ENCODE measurements around the gene C9orf78. TPM values are rescaled to one million over a fixed set of nuclear protein-coding genes. Genes with fewer than 3 reads are reported as not detected.
A peak's percentile ranks its signal among the peaks of the same experiment; 100 is the strongest.
"Not testable (repeated sequence)": the region's sequence is repeated elsewhere in the genome, so short reads cannot be mapped to it uniquely, and the experiment has no call there.

Gene C9orf78
- total RNA-seq, 3 donors from 2014 or later = 56.7 to 189 (median 57.8) TPM

DNA sequence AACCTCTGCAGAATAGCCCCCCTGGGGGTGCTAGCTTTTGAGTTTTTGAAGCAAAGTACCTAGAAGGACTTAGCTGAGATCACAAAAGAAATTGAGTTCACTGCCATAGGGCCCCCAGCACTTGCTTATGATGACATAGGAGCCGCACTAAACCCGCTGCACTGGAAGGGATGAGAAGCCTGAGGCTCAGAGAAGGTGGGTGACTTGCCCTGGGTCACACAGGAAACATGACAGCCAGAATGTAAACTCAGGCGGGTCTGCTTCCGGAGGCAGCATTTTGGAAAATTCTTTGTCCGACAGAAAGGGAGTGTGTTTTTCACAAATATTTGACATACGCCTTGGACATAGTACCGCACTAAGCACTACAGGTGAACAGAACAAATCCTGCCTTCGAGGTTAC, 40.5 kb downstream of the C9orf78 start:
- Histone ChIP-seq H3K36me3 (no peaks in the 10 kb centered on the region), H3K9me3 (no peaks in the 10 kb centered on the region), H3K27ac (no peak overlapping the region), H3K27me3 (no peaks in the 10 kb centered on the region), H3K4me3 (no peak overlapping the region), H3K4me1 (no peaks in the 10 kb centered on the region)
- intact Hi-C loops (cut with DNase I; ENCODE audit: low total_unique reads) = no loop called here
- no peak for DNase-seq (ENCODE audit: low spot score in 2 of 2)
- TF ChIP-seq, protein P1, sequence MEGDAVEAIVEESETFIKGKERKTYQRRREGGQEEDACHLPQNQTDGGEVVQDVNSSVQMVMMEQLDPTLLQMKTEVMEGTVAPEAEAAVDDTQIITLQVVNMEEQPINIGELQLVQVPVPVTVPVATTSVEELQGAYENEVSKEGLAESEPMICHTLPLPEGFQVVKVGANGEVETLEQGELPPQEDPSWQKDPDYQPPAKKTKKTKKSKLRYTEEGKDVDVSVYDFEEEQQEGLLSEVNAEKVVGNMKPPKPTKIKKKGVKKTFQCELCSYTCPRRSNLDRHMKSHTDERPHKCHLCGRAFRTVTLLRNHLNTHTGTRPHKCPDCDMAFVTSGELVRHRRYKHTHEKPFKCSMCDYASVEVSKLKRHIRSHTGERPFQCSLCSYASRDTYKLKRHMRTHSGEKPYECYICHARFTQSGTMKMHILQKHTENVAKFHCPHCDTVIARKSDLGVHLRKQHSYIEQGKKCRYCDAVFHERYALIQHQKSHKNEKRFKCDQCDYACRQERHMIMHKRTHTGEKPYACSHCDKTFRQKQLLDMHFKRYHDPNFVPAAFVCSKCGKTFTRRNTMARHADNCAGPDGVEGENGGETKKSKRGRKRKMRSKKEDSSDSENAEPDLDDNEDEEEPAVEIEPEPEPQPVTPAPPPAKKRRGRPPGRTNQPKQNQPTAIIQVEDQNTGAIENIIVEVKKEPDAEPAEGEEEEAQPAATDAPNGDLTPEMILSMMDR (IDR thresholded peaks at IDR 0.05) = no peak
- no peak for TF ChIP-seq POLR2A (IDR thresholded peaks at IDR 0.05)
- no peak for TF ChIP-seq POLR2AphosphoS5 (IDR thresholded peaks at IDR 0.05)

DNA sequence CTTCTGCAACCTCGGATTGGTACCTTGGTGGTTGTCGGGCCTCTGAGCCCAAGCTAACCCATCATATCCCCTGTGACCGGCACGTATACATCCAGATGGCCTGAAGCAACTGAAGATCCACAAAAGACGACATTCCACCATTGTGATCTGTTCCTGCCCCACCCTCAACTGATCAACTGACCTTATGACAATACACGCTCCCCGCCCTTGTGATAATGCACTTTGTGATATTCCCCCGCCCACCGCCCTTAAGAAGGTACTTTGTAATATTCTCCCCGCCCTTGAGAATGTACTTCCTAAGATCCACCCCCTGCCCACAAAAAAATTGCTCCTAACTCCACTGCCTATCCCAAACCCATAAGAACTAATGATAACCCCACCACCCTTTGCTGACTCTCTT, 48.6 kb downstream of the C9orf78 start:
- Histone ChIP-seq H3K27me3 (no peaks in the 10 kb centered on the region), H3K4me3 (no peak overlapping the region), H3K36me3 (no peaks in the 10 kb centered on the region), H3K9me3 (no peaks in the 10 kb centered on the region), H3K4me1 (no peaks in the 10 kb centered on the region), H3K27ac (no peak overlapping the region)
- TF ChIP-seq POLR2AphosphoS5 (IDR thresholded peaks at IDR 0.05) (no peak), POLR2A (IDR thresholded peaks at IDR 0.05) (no peak)
- TF ChIP-seq, protein P1 (IDR thresholded peaks at IDR 0.05) = no peak
- DNase-seq (ENCODE audit: low spot score in 2 of 2) = no peak
- intact Hi-C loops (cut with DNase I; ENCODE audit: low total_unique reads) = loop anchor here (10.0 kb wide), 1 partner anchor 142 kb away; the partner anchor contains the start of gene ASB6

DNA sequence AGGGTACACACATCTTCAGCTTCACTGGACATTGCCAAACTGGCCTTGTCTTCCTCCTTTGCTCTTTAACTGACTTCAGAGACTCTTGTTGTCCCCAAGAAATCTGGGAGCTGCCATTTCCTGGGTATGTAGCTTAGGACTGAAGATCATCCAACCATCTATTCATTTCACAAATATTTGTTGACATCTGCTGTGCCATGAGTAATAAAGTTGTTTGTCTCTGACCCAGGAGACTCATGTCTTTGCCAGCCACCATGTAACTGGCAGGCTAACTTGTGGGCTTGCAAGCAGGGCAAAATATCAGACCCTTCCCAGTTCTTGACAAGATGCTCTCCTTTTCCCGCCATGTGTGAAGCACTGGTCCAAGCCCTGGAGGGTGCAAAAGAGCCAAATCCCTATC, 49.2 kb downstream of the C9orf78 start:
- no peaks in the 10 kb centered on the region for H3K9me3 ChIP-seq
- H3K36me3 ChIP-seq = no peaks in the 10 kb centered on the region
- H3K4me3 ChIP-seq = no peak overlapping the region
- DNase-seq (ENCODE audit: low spot score in 2 of 2) = no peak
- no peak overlapping the region for H3K27ac ChIP-seq
- no peaks in the 10 kb centered on the region for H3K27me3 ChIP-seq
- H3K4me1 ChIP-seq = no peaks in the 10 kb centered on the region
- TF ChIP-seq, protein P1 (IDR thresholded peaks at IDR 0.05) = no peak
- no peak for TF ChIP-seq POLR2A (IDR thresholded peaks at IDR 0.05)
- TF ChIP-seq POLR2AphosphoS5 (IDR thresholded peaks at IDR 0.05) = no peak
- intact Hi-C loops (cut with DNase I; ENCODE audit: low total_unique reads) = loop anchor here (10.0 kb wide), 1 partner anchor 141 kb away; the partner anchor contains the start of gene ASB6

DNA sequence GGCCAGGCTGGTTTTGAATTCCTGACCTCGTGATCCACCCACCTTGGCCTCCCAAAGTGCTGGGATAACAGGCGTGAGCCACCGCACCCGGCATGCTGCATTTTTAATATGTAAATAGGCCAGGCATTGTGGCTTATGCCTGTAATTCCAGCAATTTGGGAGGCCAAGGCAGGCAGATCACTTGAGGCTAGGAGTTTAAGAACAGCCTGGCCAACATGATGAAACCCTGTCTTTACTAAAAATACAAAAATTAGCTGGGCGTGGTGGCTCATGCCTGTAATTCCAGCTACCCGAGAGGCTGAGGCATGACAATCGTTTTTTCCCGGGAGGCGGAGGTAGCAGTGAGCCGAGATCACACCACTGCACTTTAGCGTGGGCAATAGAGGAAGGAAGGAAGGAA, 50.1 kb downstream of the C9orf78 start:
- H3K36me3 ChIP-seq; H3K4me3 ChIP-seq; H3K9me3 ChIP-seq; H3K4me1 ChIP-seq; H3K27ac ChIP-seq; H3K27me3 ChIP-seq; DNase-seq (ENCODE audit: low spot score in 2 of 2): not testable (repeated sequence)
- intact Hi-C loops (cut with DNase I; ENCODE audit: low total_unique reads) = loop anchor here (5.0 to 10.0 kb wide), 2 partner anchors 48 to 140 kb away; partner anchors contain the start of gene ASB6

DNA sequence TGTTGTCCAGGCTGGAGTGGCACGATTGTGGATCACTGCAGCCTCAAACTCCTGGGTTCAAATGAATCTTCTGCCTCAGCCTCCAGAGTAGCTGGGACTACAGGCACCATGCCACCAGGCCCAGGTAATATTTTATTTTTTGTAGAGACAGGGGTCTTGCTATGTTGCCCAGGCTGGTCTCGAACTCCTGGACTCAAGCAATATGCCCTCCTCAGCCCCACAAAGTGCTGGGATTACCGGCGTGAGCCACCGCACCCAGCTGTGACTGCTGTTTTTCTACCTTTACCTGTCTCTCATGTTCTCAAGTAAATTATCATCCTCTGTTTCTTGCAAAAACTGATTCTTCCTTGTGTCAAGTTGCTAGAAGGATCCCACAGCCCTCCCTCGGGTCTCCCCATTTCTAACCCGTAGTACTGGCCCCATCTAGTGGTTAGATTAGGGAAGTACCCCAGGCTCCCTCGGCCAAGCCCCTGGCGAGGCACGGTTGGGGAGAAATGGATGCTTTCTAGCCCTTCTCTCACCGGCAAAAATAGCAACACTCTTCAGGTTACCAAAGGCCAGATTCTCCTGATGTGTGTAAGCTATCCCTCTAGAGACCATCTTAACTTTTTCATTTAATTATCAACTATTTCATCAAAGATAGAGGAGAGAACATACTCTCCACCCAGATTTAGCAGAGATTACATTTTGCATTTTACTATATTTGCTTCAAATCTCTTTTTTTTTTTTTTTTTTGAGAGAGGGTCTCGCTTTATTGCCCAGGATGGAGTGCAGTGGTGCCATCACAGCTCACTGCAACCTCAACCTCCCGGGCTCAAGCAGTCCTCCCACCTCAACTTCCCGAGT, 51.3 kb downstream of the C9orf78 start:
- intact Hi-C loops (cut with DNase I; ENCODE audit: low total_unique reads) = loop anchor here (5.0 to 10.0 kb wide), 2 partner anchors 46 to 139 kb away; partner anchors contain the start of gene ASB6
- TF ChIP-seq POLR2AphosphoS5 (IDR thresholded peaks at IDR 0.05) (peak in 1 of 3 donors; percentile 41), POLR2A (IDR thresholded peaks at IDR 0.05) (no peak)
- TF ChIP-seq, protein P1 (IDR thresholded peaks at IDR 0.05) = peak; percentile 87 to 95 (median 94)
- H3K36me3 ChIP-seq = no peaks in the 10 kb centered on the region
- no peak overlapping the region for H3K4me3 ChIP-seq
- H3K9me3 ChIP-seq = no peaks in the 10 kb centered on the region
- H3K4me1 ChIP-seq = no peaks in the 10 kb centered on the region
- DNase-seq (ENCODE audit: low spot score in 2 of 2) = peak; percentile 63 to 70
- no peak overlapping the region for H3K27ac ChIP-seq
- no peaks in the 10 kb centered on the region for H3K27me3 ChIP-seq

Measured in breast epithelium (tissue), 4 donors.